Gastrocnemius medialis (tissue), 4 donors: ENCODE measurements around the gene PSD. TPM values are rescaled to one million over a fixed set of nuclear protein-coding genes. Genes with fewer than 3 reads are reported as not detected.

Experiments
- ATAC-seq, 2 donors: fragments of 150-250 bp; one replicate each; pipeline ENCODE4 v1.9.1; 2016
- DNase-seq, 2 donors: peaks; one replicate each; pipeline ENCODE4 v3.0.0-alpha.2; 2019
- H3K27ac ChIP-seq, 4 donors: fragments of 200-600 bp; sonication (generic); 1 replicate in 1 of 4; 2 replicates in 3 of 4; pipeline ENCODE4 v1.5.1; 2016 to 2018; ENCODE audit warnings: mild to moderate bottlenecking in 2 of 4, moderate library complexity in 1 of 4
- H3K27me3 ChIP-seq, 3 donors: fragments of 200-600 bp; sonication (generic) in 2 of 3; 1 replicate in 1 of 3; 2 replicates in 2 of 3; pipeline versions ENCODE4 v1.5.1 to v1.6.0; 2016 to 2019; ENCODE audit warnings: mild to moderate bottlenecking in 1 of 3, moderate library complexity in 1 of 3
- H3K36me3 ChIP-seq, 2 donors: fragments of 200-600 bp; sonication (generic) in 1 of 2; one replicate each; pipeline ENCODE4 v1.5.1; 2017 to 2018
- H3K4me1 ChIP-seq, 2 donors: fragments of 200-600 bp; sonication (generic) in 1 of 2; one replicate each; pipeline ENCODE4 v1.5.1; 2016 to 2017; ENCODE audit warnings: mild to moderate bottlenecking in 2 of 2
- H3K4me3 ChIP-seq, 4 donors: fragments of 200-600 bp; sonication (generic) in 3 of 4; 1 replicate in 1 of 4; 2 replicates in 3 of 4; pipeline ENCODE4 v1.5.1; 2016 to 2019; ENCODE audit warnings: mild to moderate bottlenecking in 2 of 4
- H3K9me3 ChIP-seq, 3 donors: fragments of 200-600 bp; sonication (generic) in 2 of 3; 1 replicate in 1 of 3; 2 replicates in 2 of 3; pipeline ENCODE4 v1.5.1; 2016 to 2019
- POLR2A ChIP-seq, 2 donors: fragments of 450-650 bp; IDR thresholded peaks; one replicate each; pipeline ENCODE4 v1.6.1; 2017; ENCODE audit warnings: antibody characterized with exemption in 2 of 2, mild to moderate bottlenecking in 2 of 2, moderate library complexity in 2 of 2
- in situ Hi-C, 4 donors: fragments of 200-750 bp; cut with MboI; loops; one replicate each; pipeline versions ENCODE4 v1.15.0 to v1.8.0; 2017; ENCODE audit warnings: low sequenced_read_pairs in 4 of 4
- intact Hi-C: fragments of 100-400 bp; cut with DNase I; formaldehyde crosslinking; loops from one replicate; pipeline ENCODE4 v1.15.1; 2023; ENCODE audit warnings: low total_unique reads
- total RNA-seq, 4 donors: library from RNA; depleted of rRNA; stranded (reverse); fragments of >200 nt; gene quantifications; one replicate each; pipeline versions ENCODE4 v1.1.0 to v1.2.3, GENCODE V29; 2016
- TF ChIP-seq, protein P1 (sequence below), 5 experiments: fragments of 450-650 bp in 3 of 5; fragments of 200-600 bp in 2 of 5; sonication (generic) in 2 of 5; IDR thresholded peaks in 4 of 5; conservative IDR thresholded peaks in 1 of 5; 1 replicate in 4 of 5; 2 replicates in 1 of 5; pipeline ENCODE4 v1.5.1; 2016 to 2019; ENCODE audit warnings: antibody characterized with exemption in 5 of 5, mild to moderate bottlenecking in 3 of 5, moderate library complexity in 3 of 5

PSD gene
- total RNA-seq, 4 donors from 2014 or later = 0.35 to 2.6 TPM; not detected in 2

DNA sequence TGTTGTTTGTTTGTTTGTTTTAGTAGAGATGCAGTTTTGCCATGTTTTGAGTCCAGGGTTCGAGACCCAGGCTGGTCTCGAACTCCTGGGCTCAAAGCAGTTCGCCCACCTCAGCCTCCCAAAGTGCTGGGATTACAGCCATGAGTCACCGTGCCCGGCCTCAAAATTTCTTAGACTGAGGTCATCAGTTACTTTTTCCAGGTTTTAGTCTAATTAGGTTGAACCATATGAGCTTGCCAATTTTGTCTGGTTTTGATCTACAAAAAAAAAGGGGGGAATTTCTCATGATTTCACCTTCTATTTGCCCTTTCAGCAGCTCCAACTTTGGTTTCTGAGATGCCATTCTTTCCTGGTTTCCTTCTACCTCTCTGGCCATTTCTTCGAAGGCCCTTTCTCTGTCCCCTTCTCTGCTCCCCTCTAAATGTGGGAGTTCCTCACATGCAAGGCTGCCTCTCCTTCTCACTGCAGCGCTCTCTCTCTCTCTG is 8.3 kb upstream of the PSD start:
- no peak for ATAC-seq
- intact Hi-C loops = no loop called here
- H3K27me3 ChIP-seq = no peaks in the 10 kb centered on the region

DNA sequence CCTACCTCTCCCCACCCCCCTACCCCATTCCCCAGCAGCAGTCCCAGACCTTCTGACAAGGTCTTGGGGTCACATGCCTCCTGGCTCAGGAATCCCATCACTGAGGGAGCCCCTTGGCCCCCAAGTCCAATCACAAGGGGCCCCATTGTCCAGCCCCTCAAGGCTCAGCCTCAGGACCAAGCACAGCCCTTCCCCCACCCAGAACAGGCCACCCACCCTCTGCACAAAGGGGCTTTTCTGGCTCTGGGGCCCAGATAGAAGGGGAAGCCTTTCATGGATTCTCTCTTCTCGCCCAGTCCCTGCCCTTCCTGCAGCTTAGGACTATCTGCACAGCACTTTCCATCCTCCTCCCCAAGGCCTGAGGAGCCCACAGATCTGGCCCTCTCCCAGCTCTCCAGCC is 6.9 kb upstream of the PSD start:
- no peaks in the 10 kb centered on the region for H3K36me3 ChIP-seq
- H3K27ac ChIP-seq = no peak overlapping the region
- ATAC-seq (no peak), DNase-seq (no peak)
- intact Hi-C loops (no loop called here), in situ Hi-C loops (no loop called here)
- H3K4me1 ChIP-seq = peaks cover 11 to 14% of the 10 kb centered on the region in 2 donors
- TF ChIP-seq, protein P1, sequence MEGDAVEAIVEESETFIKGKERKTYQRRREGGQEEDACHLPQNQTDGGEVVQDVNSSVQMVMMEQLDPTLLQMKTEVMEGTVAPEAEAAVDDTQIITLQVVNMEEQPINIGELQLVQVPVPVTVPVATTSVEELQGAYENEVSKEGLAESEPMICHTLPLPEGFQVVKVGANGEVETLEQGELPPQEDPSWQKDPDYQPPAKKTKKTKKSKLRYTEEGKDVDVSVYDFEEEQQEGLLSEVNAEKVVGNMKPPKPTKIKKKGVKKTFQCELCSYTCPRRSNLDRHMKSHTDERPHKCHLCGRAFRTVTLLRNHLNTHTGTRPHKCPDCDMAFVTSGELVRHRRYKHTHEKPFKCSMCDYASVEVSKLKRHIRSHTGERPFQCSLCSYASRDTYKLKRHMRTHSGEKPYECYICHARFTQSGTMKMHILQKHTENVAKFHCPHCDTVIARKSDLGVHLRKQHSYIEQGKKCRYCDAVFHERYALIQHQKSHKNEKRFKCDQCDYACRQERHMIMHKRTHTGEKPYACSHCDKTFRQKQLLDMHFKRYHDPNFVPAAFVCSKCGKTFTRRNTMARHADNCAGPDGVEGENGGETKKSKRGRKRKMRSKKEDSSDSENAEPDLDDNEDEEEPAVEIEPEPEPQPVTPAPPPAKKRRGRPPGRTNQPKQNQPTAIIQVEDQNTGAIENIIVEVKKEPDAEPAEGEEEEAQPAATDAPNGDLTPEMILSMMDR (IDR thresholded peaks at IDR 0.05 in 4 of 5, conservative IDR thresholded peaks at IDR 0.05 in 1 of 5) = no peak
- no peak for TF ChIP-seq POLR2A (IDR thresholded peaks at IDR 0.05)
- H3K4me3 ChIP-seq = no peak overlapping the region
- no peaks in the 10 kb centered on the region for H3K27me3 ChIP-seq
- no peaks in the 10 kb centered on the region for H3K9me3 ChIP-seq

More for the DNA sequence above, 8.3 kb upstream of the PSD start:
- Histone ChIP-seq H3K36me3 (no peaks in the 10 kb centered on the region), H3K9me3 (no peaks in the 10 kb centered on the region), H3K27ac (no peak overlapping the region), H3K4me3 (no peak overlapping the region), H3K4me1 (peaks cover 16 to 24% of the 10 kb centered on the region in 2 donors)
- no peak for DNase-seq
- in situ Hi-C loops = no loop called here
- TF ChIP-seq, protein P1 (IDR thresholded peaks at IDR 0.05 in 4 of 5, conservative IDR thresholded peaks at IDR 0.05 in 1 of 5) = no peak

DNA sequence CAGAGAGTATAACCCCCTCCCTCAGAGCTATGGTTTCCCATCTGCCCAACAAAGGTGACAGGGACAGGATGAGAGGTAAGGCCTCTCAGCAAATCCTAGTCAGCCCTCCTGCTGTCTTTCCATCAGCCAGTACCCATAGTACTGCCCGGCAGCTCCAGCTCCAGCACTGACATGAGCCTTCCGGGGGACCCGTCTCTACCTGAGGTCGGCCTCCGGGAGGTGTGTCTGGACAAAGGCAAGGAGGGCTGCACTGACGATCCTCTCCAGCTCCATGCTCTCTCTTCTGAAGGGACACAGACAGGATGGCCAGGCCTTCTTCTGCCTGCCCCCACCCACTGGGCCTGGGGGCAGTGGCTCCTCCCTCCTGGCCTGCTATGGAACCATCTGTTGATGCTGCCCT is 6.3 kb upstream of the PSD start:
- Histone ChIP-seq H3K36me3 (no peaks in the 10 kb centered on the region), H3K4me3 (no peak overlapping the region), H3K27ac (no peak overlapping the region), H3K9me3 (no peaks in the 10 kb centered on the region), H3K27me3 (no peaks in the 10 kb centered on the region), H3K4me1 (peaks cover 17 to 19% of the 10 kb centered on the region in 2 donors)
- intact Hi-C loops = loop anchor here (5.0 kb wide), 1 partner anchor 52 kb away; no protein-coding TSS in a partner anchor
- ATAC-seq (no peak), DNase-seq (no peak)
- TF ChIP-seq, protein P1 (IDR thresholded peaks at IDR 0.05 in 4 of 5, conservative IDR thresholded peaks at IDR 0.05 in 1 of 5) = no peak
- TF ChIP-seq POLR2A (IDR thresholded peaks at IDR 0.05) = no peak
- in situ Hi-C loops = no loop called here

DNA sequence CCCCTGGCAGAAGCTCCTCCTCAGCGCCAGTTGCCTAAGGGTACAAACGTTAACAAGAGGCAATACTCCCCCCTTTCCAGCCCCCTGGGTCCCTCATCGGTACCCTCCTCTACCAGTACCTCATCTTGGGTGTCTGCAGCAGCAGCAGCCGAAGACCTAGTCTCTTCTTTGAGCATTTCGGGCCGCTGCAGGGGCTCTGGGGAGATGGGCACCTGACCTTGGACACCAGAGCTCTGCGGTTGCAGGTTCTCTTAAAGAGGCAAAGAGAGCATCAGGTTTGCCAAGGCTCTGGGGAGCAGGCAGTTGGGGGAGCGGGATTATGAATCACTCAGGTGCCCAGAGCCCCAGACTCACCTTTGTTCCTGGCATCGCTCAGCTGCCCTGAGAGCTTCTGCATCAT is 5.6 kb upstream of the PSD start:
- H3K4me1 ChIP-seq = peaks cover 24 to 27% of the 10 kb centered on the region in 2 donors
- intact Hi-C loops = loop anchor here (5.0 kb wide), 1 partner anchor 53 kb away; no protein-coding TSS in a partner anchor
- ATAC-seq = no peak
- H3K9me3 ChIP-seq = no peaks in the 10 kb centered on the region
- DNase-seq = no peak
- peaks cover 0 to under 1% (median 0%) of the 10 kb centered on the region in 3 donors for H3K27me3 ChIP-seq
- no peaks in the 10 kb centered on the region for H3K36me3 ChIP-seq
- in situ Hi-C loops = no loop called here
- H3K27ac ChIP-seq = no peak overlapping the region
- TF ChIP-seq, protein P1 (IDR thresholded peaks at IDR 0.05 in 4 of 5, conservative IDR thresholded peaks at IDR 0.05 in 1 of 5) = no peak
- no peak for TF ChIP-seq POLR2A (IDR thresholded peaks at IDR 0.05)
- H3K4me3 ChIP-seq = no peak overlapping the region
